SIG-M5 treated with dmso at 0.1 percent for 504 hours (cell line): ENCODE data around the gene CHN2.

Experiments
- DNase-seq: peaks from one replicate; lab custom pipeline; 2025; ENCODE audit not compliant: unreplicated experiment; lab: John Stamatoyannopoulos, UW

CHN2 gene

DNA sequence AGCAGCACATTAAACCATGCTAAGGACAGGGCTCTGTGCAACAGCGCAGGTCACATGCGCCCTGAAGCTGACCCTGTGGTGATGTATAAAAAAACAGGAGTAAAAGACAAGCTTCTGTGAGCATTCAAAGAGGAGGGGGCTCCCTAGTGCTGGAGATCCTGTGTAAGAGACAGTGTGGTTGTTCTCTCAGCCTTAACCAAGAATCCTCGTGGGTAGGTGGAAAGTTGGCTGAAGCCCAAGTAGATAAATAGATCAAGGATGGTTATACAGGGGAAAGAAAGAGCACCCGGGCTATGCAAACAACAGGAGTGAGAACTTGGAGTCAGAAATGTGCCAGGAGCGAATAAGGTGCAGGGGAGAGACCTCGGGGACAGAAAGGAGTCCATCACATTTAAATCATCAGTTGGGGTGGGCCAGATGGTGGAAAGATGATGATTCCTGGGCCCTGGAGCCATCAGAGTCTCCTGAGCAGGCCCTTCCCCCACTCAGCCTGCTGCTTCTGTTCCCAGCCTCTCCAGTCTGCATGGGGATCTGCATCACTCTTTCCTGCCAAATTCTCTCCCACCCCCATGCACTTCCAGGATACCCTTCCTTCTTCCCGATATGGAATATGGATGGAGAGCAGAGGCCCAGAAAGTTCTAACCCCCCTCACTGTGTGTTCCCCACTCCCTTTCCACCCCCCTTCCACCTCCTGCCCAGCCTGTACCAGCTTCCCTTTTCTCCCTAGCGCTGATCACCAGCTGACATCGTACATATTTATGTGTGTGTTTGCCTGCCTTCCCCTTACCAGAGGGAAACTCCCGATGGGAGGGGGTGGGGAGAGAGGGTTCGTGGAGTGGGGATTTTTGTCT, 291.0 kb downstream of the CHN2 start:
- no peak for DNase-seq

DNA sequence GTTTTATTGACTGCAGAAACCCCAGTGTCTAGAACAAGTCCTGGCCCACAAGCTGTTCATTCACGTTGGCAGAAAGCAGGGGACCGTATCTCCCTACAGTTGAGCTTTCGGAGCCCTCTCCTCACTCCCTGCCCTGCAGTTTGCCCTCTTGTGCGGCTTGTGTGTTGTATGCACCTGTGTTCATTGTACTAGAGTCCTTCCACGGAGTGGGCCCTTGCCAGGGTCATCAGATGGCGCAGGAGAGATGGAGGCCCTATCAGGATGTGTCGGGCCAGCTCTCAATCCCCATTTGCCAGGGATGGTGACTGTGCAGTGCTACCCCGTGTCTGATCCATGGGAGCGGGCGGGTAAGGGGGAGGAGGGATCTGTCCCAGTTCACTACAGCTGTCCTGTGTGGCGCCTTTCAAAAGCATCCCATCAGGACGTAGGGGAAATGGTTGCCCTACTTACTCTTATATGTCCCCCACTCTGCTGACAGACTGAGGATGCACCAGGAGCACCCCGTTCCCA, 291.7 kb downstream of the CHN2 start:
- no peak for DNase-seq

DNA sequence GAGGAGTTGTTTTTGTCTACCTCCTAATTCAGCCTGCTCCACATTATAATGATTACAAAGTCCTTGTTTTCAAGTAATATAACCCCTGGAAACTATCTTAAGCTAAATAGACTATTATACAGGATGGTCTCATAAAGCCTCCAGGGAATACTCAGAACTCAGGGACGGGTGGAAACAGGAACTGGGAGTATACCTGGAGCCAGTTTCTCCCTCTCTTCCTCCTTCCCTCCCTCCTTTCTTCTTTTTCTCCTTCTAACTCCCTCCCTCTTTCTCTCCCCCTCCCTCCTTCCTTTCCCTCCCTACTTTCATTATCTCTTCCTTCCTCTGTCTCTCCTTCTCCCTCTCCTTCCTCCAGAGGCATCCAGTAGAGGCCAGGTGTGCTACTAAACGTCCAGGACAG, 292.8 kb downstream of the CHN2 start:
- DNase-seq: no peak

DNA sequence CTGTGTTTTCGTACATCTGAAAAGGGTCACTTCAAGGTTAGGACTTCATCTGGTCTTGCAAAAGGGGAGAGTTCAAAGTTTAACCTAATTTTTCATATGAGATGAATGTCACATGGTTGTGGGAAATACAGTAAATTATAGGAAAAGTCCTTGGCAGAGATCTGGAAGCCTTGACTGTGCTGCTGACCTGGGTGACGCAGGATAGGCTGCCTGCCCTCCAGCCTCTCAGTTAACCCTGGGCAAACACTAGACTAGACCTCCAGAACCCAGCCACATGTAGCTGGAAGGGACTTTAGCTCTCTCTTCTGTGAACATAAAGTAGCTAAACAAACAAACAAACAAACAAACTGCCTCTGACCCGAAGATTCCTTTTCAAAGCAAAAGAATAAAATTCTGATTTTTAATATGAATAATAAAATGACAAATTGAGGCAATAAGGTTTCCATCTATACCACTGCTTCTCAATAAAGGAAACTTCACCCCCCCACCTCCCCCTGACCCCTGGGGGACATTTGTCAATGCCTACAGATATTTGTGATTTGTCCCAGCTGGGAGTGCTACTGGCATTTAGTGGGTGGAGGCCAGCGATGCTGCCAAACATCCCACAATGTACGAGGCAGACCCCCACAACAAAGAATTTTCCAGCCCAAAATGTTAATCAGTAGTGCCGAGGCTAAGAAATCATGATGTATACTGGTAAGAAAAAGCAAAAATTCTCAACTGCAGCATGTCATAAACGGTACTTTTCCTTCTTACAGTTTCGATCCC, 293.8 kb downstream of the CHN2 start:
- DNase-seq: no peak

DNA sequence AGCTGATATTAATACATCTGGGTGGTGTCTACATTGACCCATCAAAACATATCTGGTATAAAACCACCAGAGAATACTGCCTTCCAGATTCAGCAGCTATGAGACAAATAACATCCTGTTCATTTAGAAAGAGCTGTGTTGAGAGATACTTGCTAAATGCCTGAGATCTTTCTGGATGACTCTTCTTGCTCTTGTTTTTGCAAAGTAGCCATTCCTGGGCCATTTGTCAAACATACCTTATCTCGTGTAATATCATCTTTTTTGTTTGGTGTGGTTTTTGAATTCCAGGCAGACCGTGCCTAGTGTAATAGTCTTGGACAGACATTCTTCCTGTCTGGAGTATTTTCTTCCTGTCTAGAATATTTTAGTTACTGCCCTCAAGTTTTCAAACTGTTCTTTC, 294.4 kb downstream of the CHN2 start:
- no peak for DNase-seq

DNA sequence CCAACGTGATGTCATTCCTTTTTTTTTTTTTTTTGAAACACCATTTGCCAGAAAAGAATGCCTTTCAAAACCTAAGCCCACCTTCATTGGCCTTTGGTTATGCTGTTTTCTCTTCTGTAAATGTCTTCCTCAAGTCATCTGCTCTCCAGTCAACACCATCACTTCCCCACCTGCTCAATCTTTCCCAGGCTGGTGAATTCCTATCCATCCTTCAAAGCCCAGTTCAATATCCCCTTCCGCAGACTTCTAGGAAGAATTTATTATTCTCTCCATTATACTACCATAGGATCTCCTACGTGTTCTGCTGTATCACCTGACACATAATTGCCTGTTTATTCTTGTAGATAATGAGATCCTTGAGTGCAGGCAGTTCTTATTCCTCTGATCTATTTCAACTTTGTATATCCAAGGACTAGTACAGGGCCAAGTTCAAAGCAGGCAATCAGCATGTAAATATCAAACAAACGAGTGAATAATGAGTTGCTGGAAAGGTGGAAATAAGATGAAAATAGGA, 295.6 kb downstream of the CHN2 start:
- no peak for DNase-seq

DNA sequence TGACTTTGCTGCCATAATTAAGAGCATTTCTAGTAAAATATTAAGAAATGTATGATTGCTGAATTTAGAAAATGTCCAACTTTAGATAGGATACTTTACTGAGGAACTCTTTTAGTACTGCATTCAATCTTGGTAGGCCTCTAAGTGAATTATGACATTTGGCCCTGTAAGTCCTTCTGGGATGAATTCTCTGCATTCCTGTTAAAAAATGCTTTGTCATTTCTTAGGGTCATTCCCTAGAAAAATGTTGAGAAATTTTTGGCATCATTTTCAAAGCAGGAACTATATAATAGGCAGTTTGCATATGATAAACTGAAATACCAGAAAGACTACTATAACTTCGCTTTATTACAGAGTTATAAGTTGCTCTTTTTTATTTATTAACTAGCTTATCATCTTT, 299.8 kb downstream of the CHN2 start:
- DNase-seq: no peak

DNA sequence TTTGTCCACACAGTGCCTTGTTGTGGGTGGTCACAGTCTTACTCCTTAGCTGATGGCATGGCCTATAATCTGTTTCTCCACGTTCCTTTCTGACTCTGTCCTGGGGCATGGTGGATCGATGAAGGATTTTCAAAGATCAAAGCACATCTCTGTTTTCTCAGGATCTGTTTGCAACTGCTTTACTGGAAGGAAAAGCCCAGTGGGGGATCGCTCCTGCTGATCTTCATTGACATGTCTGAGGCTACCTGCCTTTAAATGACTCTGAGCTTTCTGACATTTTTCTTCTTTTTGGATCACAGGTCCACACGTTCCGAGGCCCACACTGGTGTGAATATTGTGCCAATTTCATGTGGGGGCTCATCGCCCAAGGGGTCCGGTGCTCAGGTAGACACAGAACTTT, 301.1 kb downstream of the CHN2 start:
- no peak for DNase-seq

DNA sequence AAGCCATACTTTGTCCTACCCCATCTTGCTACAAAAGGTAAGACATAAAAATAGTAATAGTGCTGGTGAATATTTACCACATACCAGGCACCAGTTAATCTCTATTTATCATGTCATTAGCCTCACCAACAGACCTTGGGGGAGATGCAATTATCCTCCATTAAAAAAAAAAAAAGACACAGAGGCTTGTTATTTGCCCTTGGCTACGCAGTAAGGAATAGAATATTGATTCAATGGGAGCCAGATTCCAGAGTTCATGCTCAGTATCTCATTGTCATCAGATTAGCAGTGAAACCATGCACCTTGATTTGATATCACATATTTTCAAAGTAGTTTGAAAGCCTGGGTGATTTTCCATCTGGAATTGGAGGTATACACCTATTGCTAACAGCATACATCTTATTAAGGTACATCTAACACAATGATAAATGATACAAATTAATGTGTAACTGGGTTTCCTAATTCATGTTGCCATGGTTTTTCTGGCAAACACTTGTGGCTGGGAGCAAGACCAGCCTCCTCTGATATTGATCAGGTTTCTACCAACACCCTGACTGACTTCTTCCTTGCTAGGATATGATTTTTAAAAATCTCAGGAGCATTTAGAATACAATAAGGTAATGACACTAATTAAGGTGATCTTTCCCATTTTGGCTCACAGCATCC, 301.9 kb downstream of the CHN2 start:
- no peak for DNase-seq

DNA sequence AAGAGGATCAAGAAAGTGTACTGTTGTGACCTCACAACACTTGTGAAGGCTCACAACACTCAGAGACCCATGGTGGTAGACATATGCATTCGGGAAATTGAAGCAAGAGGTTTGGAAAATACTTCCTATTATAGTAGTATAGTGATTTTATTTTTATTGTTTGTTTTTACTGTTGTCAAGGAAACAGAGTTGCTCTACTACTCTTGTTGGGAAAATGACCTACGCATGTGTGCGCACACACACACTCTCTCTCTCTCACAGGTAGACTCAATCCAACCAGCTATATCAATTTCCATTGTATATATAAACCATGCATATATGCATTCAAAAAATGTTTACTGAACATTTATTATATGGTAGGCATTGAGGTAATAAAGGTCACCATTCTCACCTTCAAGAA, 305.4 kb downstream of the CHN2 start:
- no peak for DNase-seq

DNA sequence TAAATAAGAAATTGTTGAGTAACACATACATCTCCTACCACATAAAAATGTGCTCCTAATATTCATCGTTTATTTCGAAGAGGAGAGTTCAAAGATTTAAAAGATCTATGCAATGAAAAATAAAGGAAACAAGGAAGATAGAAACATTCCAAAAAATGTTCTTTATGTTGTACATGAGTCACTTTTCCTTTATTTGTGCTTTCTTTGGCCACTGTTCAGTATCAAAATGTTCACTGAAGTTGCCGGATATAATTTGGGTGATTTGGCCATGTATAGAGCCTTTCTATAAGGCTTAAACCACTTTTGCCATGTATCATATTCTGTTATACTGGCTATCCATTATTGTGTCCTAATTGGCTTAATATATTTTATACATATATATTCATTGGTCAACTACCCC, 306.1 kb downstream of the CHN2 start:
- DNase-seq: no peak

DNA sequence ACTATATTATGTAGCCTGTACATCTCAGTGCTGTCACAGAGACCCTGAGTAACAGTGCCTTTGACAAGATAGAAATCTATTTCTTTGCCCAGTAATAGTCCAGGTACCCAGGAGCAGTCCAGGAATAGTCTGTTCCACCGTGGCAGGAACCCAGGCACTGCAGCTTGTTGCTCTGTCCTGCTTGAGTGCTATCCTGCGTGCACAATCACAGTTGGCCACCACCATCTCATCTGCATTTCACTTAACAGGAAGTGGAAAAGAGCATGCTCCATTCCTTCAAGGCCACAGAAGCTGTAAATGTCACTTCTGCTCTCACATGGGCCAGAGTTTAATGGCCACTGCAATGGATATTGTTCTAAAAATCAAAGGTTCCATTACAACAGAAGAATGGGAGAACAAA, 307.6 kb downstream of the CHN2 start:
- DNase-seq: no peak

DNA sequence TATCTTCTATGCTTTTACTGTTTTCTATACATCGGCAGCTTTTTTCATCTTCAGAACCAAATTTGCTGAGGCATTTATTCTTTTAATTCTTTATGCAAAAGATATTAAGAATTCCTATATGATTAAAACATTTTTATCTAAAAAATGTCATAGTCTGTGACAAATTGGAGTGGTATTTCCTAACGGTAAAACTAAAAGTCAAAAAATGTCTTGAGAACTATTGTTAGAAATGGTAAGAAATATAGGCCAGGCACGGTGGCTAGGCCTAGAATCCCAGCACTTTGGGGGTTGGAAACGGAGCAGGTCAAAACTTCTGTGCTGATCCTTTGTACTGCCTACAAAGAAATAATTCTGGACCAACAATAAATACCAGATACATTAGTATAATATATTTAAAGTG, 311.4 kb downstream of the CHN2 start:
- DNase-seq: no peak

DNA sequence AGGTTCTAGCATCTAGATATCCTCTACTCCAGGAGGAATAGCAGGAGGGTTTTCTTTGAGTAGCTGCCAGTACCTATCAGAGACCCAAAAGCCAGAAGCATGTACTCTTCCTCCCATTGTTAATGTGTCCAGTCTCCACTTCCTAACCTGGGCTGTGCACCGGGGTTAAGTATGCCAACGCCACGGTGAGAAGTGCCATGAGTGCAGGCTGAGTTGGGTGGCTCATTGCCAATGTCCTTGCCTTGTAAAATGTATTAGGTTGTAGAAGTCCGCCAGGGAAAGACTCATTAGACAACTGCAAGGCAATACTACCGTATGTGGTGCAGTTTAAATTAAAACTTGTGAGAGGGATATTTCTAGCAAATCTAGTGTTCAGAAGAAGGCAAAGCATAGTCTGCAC, 314.0 kb downstream of the CHN2 start:
- DNase-seq: no peak

DNA sequence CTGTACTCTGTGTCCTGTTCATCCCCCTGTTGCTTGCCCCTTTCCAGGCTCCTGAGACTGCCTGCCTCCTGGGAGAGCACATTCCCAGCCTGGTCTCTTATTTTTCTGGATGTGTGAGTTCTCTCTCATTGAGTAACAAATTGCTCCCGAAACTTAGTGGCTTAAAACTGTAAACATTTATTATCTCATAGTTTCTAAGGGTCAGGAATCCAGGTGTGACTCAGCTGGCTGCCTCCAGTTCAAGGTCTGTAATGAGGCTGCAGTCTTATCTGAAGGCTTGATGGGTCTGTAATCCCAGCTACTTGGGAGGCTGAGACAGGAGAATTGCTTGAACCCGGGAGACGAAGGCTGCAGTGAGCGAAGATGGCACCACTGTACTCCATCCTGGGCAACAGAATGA, 315.5 kb downstream of the CHN2 start:
- DNase-seq: no peak

DNA sequence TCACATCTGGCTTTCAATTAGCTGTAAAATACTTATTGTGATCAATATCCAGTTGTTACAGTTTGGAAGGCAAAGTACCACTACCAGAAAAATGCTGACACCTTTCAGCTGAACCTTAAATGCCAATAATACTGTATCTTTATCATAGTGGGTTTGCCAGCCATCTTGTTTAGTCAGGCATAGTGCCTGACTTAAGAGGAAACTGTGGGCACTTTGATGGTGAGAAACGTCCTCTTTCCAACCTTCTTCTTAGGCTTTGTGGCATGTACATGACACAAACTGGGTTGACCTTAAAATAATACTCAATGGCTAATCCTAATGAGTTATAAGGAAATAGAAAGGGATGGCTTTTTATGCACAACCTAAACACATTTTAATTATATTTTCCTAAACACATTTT, 316.8 kb downstream of the CHN2 start:
- DNase-seq: no peak

DNA sequence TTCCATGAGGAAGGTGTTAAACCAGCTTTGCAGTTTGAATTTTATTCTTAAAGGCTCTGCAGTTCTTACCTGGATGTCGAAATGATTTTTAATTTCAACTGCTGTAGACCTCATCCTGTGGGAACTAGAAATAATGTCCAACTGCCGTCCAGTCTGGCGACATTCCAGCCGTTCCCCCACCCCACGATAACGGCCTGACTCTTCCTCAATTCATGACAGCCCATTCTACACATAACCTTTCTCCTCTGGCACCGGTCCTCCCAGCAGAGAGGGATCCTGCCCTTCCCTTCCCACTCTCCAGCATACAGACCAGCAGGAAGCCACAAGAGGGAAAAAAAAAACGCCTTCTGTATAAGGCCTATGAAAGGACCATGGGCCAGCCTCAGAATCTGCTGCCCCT, 317.3 kb downstream of the CHN2 start:
- no peak for DNase-seq

DNA sequence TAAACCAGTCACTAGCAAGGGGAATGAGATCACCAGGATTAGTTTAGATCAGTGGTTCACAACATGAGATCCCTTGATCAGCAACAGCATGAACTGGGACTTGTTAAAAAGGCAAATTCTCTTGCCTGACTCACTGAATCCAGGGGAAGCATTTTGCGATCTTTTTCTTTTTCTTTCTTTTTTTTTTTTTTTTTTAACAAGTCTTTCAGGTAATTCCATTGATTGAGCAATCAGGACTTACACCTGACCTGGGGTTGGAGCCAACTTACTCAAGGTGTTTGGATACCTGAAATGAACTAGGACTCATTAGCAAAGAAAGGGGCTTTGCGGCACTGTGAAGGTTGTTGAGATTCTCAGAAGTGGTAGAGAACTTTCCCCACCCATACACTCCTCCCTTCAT, 321.9 kb downstream of the CHN2 start:
- no peak for DNase-seq

DNA sequence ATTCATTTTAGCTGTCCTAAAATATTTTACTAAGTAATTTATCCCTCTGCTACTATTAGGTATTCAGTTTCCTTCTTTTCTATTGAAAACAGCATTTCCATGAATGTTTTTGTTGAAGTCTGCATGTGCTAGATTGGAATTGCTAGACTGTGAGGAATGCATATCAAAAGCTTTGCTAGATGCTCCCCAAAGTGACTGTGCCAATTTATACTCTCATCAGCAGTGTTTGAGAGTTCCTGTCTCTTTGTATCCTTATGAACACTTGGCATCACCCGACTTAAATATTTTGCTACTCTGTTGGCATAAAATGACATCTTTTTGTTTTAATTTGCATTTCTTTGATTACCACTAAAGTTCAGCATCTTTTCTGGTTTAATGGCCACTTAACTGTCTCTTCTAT, 324.0 kb downstream of the CHN2 start:
- no peak for DNase-seq

DNA sequence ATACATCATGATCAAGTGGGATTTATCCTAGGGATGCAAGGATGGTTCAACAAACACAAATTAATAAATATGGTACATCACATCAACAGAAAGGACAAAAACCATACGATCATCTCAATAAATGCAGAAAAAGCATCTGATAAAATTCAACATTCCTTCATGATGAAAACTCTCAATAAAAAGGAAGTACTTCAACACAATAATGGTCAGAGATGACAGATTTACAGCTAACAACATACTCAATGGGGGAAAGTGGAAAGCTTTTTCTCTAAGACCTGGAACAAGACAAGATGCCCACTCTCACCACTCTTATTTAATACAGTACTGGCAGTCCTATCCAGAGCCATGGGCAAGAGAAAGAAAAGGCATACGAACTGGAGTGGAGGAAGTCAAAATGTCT, 329.2 kb downstream of the CHN2 start:
- DNase-seq: no peak

DNA sequence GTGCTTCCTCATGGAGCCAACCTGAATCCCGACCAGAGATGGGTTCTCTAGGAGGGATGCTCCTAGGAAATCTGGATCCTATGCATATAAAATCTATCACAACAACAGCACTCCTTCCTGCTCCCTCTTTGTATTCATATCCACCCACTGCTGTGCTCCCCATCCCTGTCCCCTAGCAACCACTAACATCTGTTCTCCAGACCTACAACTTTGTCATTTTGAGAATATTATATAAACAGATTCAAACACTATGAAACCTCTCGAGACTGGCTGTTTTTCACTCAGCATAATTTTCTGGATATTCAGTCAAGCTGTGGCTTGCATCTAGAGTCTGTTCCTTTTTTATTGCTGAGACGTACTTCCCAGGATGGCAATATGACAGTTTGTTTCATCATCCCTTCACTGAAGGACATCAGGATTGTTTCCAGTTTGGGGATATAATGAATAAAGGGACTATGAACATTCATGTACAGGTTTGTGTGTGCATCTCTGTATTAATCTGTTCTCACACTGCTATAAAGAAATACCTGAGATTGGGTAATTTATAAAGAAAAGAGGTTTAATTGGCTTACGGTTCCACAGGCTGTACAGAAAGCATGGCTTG, 333.0 kb downstream of the CHN2 start:
- DNase-seq: no peak
